AG10803 (cell line): ENCODE data around the gene SAMD4A.

Source experiments
- DNase-seq: peaks from one replicate; pipeline ENCODE4 v3.0.0; 2010; ENCODE audit warnings: low read depth
- H3K4me3 ChIP-seq: 2 replicates; pipeline ENCODE4 v1.5.1; 2011; ENCODE audit warnings: mild to moderate bottlenecking, low read length, control low read depth
- TF ChIP-seq, protein P1 (sequence below): conservative IDR thresholded peaks from 2 replicates; pipeline ENCODE4 v1.5.1; 2011; ENCODE audit warnings: mild to moderate bottlenecking, low read length, control low read depth, inconsistent platforms

SAMD4A gene

DNA sequence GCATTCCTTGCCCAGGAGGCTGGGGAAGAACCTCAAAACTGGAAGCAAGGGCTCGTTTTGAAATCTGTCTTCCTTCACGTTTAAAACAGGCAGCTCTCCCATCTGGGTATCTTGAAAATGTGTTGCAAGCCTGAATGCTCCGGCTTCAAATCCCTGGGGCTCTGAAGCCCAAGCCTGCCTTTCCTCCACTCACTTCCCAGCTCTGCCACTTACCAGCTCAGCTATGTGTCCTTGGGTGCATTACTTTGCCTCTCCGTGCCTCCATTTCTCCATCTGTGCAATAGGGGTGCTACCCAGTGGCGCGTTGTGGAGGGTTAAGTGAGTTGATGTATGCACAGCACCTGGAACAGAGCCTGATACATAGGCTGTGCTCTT, 238.1 kb downstream of the SAMD4A start:
- TF ChIP-seq, protein P1, sequence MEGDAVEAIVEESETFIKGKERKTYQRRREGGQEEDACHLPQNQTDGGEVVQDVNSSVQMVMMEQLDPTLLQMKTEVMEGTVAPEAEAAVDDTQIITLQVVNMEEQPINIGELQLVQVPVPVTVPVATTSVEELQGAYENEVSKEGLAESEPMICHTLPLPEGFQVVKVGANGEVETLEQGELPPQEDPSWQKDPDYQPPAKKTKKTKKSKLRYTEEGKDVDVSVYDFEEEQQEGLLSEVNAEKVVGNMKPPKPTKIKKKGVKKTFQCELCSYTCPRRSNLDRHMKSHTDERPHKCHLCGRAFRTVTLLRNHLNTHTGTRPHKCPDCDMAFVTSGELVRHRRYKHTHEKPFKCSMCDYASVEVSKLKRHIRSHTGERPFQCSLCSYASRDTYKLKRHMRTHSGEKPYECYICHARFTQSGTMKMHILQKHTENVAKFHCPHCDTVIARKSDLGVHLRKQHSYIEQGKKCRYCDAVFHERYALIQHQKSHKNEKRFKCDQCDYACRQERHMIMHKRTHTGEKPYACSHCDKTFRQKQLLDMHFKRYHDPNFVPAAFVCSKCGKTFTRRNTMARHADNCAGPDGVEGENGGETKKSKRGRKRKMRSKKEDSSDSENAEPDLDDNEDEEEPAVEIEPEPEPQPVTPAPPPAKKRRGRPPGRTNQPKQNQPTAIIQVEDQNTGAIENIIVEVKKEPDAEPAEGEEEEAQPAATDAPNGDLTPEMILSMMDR: no peak
- DNase-seq: peak; percentile 16
- no peak overlapping the region for H3K4me3 ChIP-seq

DNA sequence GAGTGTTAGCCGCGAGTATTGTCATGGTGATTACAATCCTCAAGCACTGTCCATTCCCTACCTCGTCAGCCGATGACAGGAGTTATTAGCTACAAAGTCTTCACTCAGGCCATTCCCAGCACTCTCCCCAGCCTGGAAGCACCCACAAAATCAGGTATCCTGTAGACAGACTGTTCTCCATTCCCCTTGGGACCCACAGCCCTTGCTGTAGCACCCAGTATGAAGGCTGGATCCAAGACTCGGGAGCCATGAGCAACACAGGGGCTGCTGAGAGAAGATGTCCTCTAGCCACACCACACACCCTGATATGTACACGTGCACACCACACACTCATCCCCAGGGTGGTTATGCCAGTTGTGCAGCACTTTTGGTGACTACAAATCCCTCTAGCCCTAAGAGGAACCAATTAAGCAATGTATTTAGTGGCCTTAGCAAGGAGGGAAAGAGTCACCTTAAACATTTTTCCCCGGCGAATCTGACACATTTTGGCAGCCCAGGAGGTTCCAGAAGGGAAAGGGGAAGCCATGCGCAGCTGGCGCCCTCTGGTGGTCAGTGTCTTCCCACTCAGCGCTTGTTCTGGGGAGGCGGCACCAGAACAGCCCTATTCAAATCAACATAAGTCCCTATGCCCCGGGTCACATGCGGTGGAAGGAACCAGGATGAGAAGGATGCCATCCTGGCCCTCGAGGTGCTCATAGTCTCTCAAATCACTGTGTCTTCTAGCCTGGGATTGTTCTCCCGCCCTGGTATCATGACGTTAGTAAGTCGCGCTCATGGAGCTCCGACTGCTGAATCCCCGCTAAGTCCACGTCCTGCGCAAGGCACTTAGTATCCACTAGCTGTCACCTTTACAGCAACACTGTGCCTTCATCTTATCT, 238.8 kb downstream of the SAMD4A start:
- TF ChIP-seq, protein P1: peak; percentile 96
- peak overlapping the region; percentile 24 for H3K4me3 ChIP-seq
- DNase-seq: peak; percentile 75

DNA sequence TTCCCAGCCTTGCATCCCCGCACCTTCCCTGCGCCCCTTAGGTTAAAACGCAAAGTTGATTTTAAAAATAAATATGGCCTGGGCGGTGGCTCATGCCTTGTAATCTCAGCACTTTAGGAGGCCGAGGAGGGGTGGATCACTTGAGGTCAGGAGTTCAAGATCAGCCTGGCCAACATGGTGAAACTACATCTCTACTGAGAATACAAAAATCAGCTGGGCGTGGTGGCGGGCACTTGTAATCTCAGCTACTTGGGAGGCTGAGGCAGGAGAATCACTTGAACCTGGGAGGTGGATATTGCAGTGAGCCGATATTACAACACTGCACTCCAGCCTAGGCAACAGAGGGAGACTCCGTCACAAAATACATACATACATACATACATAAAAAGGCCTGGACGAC, 239.7 kb downstream of the SAMD4A start:
- TF ChIP-seq, protein P1: no peak
- no peak for DNase-seq
- no peak overlapping the region for H3K4me3 ChIP-seq

DNA sequence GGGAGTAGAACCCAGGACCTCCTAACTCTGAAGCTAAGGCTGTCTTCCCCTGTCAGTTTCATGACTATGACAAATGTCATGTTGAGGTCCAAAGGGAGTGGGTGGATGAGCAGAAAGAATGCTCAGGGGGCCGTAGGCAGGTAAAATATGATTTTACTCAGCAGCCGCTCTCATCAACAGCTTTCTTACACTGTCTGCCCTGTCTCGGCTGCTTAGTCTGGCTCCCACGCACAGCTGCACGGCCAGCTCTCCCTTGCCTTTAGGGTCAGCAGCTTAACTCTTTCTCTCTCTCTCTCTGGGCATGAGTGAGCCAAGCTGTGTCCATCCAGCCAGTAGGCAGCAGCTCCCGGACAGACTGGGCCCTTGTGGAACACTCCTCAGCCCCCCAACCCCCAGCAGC, 240.5 kb downstream of the SAMD4A start:
- TF ChIP-seq, protein P1: no peak
- no peak for DNase-seq
- H3K4me3 ChIP-seq: no peak overlapping the region

DNA sequence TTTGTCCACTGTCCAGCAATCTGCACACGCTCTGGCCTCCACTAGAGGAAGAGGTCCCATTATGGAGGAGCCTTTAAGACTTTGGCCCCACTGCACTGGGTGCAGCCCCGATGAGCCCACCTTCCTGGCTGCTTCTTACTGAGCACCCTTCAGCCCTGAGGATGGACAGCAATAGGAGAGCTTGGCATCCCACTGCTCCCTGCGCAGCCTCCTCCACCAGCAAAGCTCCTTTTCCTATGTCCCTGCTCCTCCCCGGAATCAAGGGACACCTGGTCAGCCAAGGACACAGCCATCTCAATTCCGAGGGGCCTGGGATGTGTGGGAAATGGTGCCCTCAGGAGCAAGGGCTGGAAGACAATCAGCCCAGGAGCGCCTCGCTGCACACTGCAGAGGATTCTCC, 241.0 kb downstream of the SAMD4A start:
- TF ChIP-seq, protein P1: no peak
- DNase-seq: no peak
- no peak overlapping the region for H3K4me3 ChIP-seq

DNA sequence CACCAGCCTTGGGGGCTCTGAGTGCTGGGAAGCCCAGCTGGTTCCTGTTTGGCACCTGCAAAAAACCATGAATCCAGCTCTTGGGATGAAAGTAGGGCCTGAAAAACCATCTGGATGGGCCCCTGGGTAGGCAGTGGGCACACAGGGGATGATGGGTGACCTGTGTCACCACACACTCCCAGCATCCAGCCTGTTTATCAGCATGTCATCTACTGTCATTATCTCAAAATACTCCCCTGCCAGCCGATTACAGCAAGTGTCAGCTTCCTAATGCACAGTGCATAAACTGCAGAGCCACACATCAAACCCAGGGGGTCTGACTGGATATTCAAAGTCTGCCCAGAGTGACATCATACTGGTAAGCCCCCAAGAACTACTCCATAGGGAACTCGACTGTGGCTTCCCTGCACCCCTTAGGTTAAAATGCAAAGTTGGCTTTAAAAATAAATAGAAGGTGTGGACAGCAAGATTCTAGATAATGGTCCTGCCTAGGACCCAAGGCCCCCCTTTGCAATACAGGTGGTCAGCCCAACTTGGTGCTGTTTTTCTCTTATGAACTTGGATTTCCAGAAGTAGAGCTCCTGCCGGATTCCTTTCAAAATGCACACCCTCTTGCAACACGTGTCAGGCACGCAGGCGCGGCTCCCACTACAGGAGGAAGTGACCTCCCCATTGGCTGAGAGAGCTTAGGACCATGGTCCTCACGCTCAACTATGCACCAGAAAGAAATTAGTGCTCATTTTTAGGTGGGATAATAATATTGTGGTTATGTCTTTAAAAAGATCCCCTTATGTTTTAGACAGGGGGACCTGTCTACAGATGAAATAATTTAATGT, 241.6 kb downstream of the SAMD4A start:
- DNase-seq: no peak
- H3K4me3 ChIP-seq: no peak overlapping the region
- TF ChIP-seq, protein P1: no peak
